HT1080 (cell line): ENCODE measurements around the gene MAML2. TPM values are rescaled to one million over a fixed set of nuclear protein-coding genes. Genes with fewer than 3 reads are reported as not detected.

Experiments
- small RNA-seq: library from RNA; depleted of rRNA; stranded (forward); fragments of <200 nt; gene quantifications from one replicate; pipeline ENCODE3, GENCODE V24; 2014
- total RNA-seq: library from RNA; depleted of rRNA; stranded (reverse); fragments of >200 nt; shearing (Covaris generic); gene quantifications from 2 replicates; pipeline ENCODE4 v1.2.3, GENCODE V29; 2014; rRNA removed

Gene MAML2
- total RNA-seq, 1 experiment from 2014 or later: 7.2 TPM

Small RNA genes lying within 50 kb of the gene (small RNA-seq; reads per million reads assigned to genes)
- not detected for gene MIR1260B

Other genes with a start within 250 kb of the MAML2 start
- gene CCDC82, start 46.7 kb upstream of the MAML2 start, total RNA-seq: 4.9 and 8.6 TPM in 2 replicates
- 4.2 and 5.9 TPM in 2 replicates for gene JRKL, start 46.8 kb upstream of the MAML2 start, total RNA-seq